ENCODE results near the gene PRKCH. TPM values are rescaled to one million over a fixed set of nuclear protein-coding genes. Genes with fewer than 3 reads are reported as not detected.
"Not testable (repeated sequence)": the region's sequence is repeated elsewhere in the genome, so short reads cannot be mapped to it uniquely, and the experiment has no call there.

Gene PRKCH
- total RNA-seq, 1 donor from 2014 or later = 9.0 TPM

DNA sequence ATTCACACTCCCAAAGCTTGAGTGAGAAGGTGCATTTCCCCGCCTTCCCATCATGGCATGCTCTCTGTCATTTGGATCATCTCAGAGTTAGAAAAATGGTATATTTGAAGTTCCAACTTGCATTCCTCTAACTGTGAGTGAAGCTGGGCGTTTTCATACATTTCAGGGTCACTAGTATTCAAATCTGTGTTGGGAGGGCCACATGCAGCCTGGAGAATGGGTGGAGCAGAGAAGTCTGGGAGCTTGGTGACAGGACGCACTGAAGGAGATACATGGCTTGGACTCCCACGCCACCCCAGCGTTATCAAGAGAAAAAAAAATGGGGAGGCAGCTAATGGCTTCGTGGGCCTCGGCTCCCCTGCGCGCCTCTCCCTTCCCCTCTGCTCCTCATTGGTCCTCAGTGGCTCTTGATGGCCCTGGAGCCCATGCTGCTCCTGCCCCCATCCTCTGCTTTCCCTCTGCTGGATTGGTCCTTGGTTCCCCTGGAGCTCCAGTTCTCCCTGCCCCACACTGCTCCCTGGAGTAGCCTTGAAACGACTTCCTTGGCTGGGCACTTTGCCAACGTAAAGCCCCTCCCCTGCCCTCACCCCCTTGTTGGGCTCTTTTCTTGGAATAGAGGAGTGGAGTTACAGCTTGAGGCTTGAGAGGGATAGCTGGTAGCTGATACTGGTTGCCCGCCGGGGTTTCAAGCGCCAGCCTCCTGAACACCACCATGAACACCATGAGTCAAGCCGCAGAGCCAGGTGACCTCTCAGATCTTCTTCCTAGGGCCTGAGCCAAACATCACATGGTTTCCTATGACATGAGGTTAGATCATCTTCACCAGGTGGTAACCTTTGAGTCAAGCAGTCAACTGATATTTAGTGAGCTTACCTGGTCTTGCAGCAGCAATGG, 139.6 kb downstream of the PRKCH start:
- no peaks in the 10 kb centered on the region for H3K27me3 Mint-ChIP-seq (ENCODE audit: low read depth)
- no peak for DNase-seq (ENCODE audit: low spot score in 2 of 2, unreplicated experiment in 2 of 2)
- H3K4me3 Mint-ChIP-seq = no peak overlapping the region
- H3K36me3 Mint-ChIP-seq = peaks cover 13% of the 10 kb centered on the region
- no peak overlapping the region for H3K27ac Mint-ChIP-seq
- TF ChIP-seq, protein P1, sequence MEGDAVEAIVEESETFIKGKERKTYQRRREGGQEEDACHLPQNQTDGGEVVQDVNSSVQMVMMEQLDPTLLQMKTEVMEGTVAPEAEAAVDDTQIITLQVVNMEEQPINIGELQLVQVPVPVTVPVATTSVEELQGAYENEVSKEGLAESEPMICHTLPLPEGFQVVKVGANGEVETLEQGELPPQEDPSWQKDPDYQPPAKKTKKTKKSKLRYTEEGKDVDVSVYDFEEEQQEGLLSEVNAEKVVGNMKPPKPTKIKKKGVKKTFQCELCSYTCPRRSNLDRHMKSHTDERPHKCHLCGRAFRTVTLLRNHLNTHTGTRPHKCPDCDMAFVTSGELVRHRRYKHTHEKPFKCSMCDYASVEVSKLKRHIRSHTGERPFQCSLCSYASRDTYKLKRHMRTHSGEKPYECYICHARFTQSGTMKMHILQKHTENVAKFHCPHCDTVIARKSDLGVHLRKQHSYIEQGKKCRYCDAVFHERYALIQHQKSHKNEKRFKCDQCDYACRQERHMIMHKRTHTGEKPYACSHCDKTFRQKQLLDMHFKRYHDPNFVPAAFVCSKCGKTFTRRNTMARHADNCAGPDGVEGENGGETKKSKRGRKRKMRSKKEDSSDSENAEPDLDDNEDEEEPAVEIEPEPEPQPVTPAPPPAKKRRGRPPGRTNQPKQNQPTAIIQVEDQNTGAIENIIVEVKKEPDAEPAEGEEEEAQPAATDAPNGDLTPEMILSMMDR (IDR thresholded peaks at IDR 0.05; ENCODE audit: unreplicated experiment) = no peak
- peaks cover 11% of the 10 kb centered on the region for H3K9me3 Mint-ChIP-seq
- H3K4me1 Mint-ChIP-seq = peaks cover 27% of the 10 kb centered on the region

- no peak for DNase-seq (ENCODE audit: low spot score in 2 of 2, unreplicated experiment in 2 of 2)
- peak overlapping the region; percentile 71 for H3K27ac Mint-ChIP-seq
- no peak overlapping the region for H3K4me3 Mint-ChIP-seq
- H3K4me1 Mint-ChIP-seq = peaks cover 27% of the 10 kb centered on the region
- peaks cover 11% of the 10 kb centered on the region for H3K9me3 Mint-ChIP-seq
- TF ChIP-seq, protein P1 (IDR thresholded peaks at IDR 0.05; ENCODE audit: unreplicated experiment) = peak; percentile 98
- peaks cover 13% of the 10 kb centered on the region for H3K36me3 Mint-ChIP-seq
- H3K27me3 Mint-ChIP-seq (ENCODE audit: low read depth) = no peaks in the 10 kb centered on the region
These were observed 140.5 kb downstream of the PRKCH start for GRCh38 chr14:61461808-61462275.

GRCh38 chr14:61462566-61463193, 141.3 kb downstream of the PRKCH start:
- Mint-ChIP-seq H3K36me3 (peaks cover 11% of the 10 kb centered on the region), H3K4me1 (peaks cover 29% of the 10 kb centered on the region), H3K27ac (peak overlapping the region; percentile 92), H3K9me3 (peaks cover 11% of the 10 kb centered on the region), H3K27me3 (ENCODE audit: low read depth) (no peaks in the 10 kb centered on the region), H3K4me3 (peak overlapping the region; percentile 18)
- TF ChIP-seq, protein P1 (IDR thresholded peaks at IDR 0.05; ENCODE audit: unreplicated experiment) = no peak
- no peak for DNase-seq (ENCODE audit: low spot score in 2 of 2, unreplicated experiment in 2 of 2)

DNA sequence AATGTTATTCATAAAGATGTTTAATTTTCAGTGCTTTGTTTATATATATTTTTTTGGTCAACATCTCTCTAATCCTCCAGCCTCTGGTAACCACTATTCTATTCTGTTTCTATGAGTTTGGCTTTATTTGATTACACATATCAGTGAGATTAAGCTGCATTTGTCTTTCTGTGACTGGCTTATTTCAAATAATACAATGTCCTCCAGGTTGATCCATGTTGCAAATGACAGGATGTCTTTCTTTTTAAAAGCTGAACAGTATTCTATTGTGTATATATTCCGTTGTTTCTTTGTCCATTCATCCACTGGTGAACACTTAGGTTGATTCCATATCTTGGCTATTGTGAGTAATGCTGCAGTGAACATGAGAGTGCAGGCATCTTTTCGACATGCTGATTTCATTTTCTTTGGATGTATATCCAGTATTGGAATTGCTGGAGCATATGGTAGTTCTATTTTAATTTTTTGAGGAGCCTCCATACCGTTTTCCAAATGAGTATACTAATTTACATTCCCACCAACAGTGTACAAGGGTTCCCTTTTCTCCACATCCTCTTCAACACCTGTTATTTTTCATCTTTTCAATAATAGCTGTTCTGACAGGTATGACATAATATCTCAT, 142.4 kb downstream of the PRKCH start:
- DNase-seq (ENCODE audit: low spot score in 2 of 2, unreplicated experiment in 2 of 2) = no peak
- H3K27ac Mint-ChIP-seq = peak overlapping the region; percentile 52

GRCh38 chr14:61464539-61465320, 143.4 kb downstream of the PRKCH start:
- peaks cover 41% of the 10 kb centered on the region for H3K4me1 Mint-ChIP-seq
- not testable (repeated sequence) for H3K27me3 Mint-ChIP-seq (ENCODE audit: low read depth); H3K4me3 Mint-ChIP-seq; DNase-seq (ENCODE audit: low spot score in 2 of 2, unreplicated experiment in 2 of 2)
- peaks cover 11% of the 10 kb centered on the region for H3K9me3 Mint-ChIP-seq
- H3K27ac Mint-ChIP-seq = peak overlapping the region; percentile 4
- peaks cover 11% of the 10 kb centered on the region for H3K36me3 Mint-ChIP-seq

More for the DNA sequence above, 142.4 kb downstream of the PRKCH start:
- H3K36me3 Mint-ChIP-seq = peaks cover 11% of the 10 kb centered on the region
- H3K27me3 Mint-ChIP-seq (ENCODE audit: low read depth) = no peaks in the 10 kb centered on the region
- peaks cover 11% of the 10 kb centered on the region for H3K9me3 Mint-ChIP-seq
- no peak overlapping the region for H3K4me3 Mint-ChIP-seq
- H3K4me1 Mint-ChIP-seq = peaks cover 35% of the 10 kb centered on the region
- TF ChIP-seq, protein P1 (IDR thresholded peaks at IDR 0.05; ENCODE audit: unreplicated experiment) = no peak
